SW480 (cell line): ENCODE data around the gene GDPD4.

Source experiments
- DNase-seq: peaks from one replicate; pipeline ENCODE4 v3.0.0-alpha.2; 2016; ENCODE audit warnings: low spot score

GDPD4 gene

DNA sequence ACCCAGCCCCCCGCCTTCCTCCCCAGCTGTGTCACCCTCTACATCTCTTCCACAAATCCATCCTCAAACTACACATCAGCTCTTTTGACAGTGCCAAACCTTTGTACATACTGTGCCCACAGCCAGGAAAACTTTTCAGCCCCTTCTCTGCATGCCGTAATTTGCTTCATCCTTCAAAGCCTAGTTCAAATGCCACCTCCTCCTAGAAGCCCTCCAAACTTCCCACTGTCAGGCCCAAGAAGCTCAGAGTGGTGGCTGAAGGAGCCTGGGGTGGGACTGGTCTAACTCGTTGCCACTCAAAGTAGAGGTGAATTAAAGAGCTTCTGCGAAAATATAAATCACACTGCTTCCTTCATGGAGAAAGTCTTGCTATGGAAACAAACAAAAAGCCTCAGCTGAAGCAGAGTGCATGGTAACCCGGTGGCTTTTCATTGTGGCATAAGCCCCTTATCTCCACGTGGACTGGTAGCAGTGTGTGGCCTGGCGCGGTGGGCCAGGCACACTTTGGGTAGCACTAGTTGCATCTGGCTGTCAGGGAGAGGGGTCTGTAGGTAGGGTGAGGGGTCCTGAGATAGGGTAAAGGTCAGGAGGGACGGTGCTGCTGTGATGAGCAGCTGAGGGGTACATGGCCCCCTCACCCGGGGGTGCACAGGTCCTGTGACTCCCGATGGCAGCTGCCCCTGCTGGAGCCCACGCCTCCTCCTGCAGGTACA is 96.6 kb downstream of the GDPD4 start:
- no peak for DNase-seq

DNA sequence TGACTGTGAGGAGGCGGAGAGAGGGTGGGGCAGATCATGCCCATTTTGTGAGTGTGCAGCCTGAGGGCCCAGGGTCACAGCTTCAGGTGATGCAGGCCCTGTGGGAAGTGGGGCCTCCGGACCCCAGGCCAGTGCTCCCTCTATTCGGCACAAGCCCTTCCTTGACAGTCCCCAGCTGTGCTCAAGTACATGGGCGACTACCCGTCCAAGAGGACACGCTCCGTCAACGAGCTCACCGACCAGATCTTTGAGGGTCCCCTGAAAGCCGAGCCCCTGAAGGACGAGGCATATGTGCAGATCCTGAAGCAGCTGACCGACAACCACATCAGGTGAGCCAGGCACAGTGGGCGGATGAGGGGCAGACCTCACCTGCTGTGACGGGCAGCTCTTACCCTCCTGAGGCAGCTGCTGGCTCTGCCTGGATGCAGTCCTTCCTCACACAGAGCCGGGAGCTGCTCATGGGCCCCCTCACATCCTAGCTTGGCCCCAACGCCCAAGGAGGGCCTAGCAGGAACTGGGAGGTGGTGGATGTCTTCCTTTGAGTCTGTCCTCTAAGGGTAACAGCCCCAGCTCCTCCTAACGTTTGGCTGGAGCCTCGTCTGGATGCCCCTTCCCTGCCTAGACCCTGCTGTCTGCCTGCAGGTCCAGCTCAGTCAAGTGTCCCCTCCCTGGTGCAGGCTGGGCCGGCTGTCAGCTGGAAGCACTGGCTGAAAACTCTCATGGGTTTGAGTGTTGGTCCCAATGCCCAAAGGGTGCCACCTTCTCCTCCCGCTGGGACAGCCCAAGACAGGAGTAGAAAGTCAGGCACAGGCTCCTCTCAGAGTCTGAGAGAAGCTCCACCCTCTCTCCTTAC is 97.4 kb downstream of the GDPD4 start:
- no peak for DNase-seq

- DNase-seq, result no peak
These were observed 98.3 kb downstream of the GDPD4 start for GRCh38 chr11:77202941-77203900.

DNA sequence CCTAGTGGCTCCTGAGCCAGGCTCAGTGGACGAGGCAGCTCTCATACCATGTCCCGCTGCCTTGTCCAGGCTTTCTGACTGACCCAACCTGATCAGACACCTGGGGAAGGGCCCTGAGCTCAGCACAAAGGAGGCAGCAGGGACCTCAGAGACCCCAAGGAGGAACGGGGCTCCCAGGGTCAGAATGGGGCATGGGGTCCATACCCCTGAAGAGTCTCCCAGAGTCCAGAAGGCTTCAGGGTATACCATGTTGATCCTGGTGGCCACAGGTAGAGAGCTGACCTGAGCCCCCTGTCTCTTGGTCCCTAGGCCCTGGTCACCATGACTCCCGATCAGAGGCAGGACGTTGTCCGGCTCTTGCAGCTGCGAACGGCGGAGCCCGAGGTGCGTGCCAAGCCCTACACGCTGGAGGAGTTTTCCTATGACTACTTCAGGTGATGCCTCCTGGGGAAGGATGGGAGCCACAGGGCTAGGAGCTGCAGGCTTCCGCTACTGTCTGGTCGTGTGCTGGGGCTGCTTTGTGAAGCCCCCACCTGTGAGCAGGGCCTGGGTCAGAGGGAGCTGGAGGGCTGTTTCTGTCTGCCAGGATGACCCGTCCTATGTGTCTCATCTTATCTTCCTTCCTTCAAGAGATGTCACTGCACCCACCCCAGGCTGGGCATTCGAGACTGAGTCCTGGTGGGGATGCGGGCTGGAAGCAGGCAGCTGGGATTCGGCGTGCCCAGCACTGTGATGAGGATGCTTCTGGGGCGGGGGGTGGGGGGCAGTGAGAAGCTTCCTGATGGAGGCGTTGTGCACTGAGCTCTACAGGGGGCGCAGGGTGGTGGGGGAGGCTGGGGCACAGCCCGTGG is 99.3 kb downstream of the GDPD4 start:
- no peak for DNase-seq

DNA sequence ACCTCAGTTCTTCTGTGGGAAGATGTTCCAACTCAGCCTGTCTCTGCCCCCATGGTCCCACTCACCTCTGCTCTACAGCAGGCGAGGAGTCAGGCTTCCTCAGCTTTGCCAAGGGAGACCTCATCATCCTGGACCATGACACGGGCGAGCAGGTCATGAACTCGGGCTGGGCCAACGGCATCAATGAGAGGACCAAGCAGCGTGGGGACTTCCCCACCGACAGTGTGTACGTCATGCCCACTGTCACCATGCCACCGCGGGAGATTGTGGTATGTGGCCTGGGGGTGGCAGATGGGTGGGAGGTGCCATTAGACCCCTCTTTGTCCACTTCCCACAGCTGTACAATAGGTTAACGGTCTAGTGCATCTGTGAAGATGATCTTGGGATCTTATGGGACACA is 100.1 kb downstream of the GDPD4 start:
- no peak for DNase-seq

- no peak for DNase-seq
These were observed 100.9 kb downstream of the GDPD4 start for GRCh38 chr11:77200351-77201268.

DNA sequence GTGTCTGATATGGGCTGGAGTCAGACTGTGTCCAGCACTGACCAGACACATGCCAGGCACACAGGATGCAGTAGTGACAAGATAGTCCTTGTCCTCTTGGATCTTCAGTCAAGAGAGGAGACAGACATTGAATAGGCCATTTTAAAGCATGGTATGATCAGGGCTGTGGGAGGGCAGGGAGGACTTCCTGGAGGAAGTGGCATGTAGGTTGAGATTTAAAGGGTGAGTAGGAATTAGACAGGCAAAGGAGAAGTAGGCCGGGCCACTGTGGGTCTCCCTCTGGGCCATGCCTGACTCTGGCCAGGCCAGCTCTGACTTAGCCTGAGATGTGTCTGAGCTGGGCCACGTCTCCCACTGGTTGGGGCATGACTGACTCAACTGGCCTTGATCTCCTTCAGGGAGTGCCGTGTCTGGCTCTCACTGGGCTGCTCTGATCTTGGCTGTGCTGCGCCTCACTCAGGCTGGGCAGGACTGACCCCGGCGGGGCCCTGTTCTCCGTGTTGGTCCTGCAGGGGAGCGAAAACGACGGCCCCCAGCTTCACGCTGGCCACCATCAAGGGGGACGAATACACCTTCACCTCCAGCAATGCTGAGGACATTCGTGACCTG is 102.2 kb downstream of the GDPD4 start:
- no peak for DNase-seq

- DNase-seq, result no peak
These were observed 103.0 kb downstream of the GDPD4 start for GRCh38 chr11:77198440-77198849.

DNA sequence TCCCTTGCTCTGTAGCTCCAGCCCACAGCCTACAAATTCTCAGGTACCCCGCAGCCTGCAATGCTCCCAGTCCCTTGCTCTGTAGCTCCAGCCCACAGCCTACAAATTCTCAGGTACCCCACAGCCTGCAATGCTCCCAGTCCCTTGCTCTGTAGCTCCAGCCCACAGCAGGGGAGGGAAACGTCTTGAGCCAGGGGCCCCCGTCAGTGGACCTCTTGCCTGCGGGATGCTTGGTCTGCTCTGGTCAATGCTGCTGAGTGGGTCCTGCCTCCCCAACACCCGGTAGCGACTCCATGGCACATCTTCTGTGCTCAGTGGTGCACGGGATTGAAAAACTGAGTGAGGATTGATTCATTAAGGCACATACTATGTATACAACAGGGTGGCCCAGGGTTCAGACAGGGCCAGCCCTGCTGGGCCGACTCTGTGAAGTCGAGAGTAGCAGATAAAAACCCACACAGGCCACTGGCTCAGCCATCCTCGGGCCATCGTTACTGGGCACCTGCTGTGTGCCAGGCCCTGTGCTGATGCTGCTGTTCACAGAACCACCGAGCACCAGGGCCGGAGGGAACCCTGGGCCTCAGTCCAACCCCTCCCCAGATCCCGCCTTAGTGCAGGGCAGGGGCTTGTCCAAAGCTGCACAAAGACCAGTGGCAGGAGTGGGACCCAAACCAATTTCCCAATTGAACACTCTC is 103.7 kb downstream of the GDPD4 start:
- DNase-seq, result no peak

GRCh38 chr11:77196961-77197360 is 104.5 kb downstream of the GDPD4 start:
- no peak for DNase-seq

GRCh38 chr11:77195071-77195755 is 106.3 kb downstream of the GDPD4 start:
- DNase-seq, result no peak

- DNase-seq, result no peak
These were observed 107.3 kb downstream of the GDPD4 start for GRCh38 chr11:77193911-77194830.

GRCh38 chr11:77193167-77193566 is 108.3 kb downstream of the GDPD4 start:
- no peak for DNase-seq

DNA sequence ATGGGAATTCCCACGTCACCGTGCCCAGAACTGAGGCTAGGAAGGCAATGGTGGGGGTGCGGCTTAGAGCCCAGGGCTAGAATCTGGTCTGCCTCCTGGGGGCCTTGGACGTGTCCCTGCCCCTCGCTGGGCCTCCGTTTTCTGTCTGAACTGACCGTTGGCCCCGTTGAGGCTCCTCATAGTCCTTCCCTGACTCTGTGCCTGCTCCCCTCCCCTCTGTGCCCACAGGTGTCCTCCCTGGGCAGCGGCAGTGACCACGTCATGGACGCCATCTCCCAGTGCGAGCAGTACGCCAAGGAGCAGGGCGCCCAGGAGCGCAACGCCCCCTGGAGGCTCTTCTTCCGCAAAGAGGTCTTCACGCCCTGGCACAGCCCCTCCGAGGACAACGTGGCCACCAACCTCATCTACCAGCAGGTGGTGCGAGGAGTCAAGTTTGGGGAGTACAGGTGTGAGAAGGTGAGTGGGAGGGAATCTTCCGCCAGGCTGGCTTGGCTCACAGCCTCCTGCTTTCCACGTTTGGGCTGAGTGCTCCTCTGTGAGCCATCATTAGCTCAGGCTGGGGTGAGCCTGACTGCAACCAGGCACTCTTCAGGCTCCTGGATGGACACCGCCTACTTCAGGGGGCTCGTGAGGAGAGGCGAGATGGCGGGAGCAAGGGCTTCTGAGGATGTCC is 109.5 kb downstream of the GDPD4 start:
- DNase-seq, result peak; percentile 92

DNA sequence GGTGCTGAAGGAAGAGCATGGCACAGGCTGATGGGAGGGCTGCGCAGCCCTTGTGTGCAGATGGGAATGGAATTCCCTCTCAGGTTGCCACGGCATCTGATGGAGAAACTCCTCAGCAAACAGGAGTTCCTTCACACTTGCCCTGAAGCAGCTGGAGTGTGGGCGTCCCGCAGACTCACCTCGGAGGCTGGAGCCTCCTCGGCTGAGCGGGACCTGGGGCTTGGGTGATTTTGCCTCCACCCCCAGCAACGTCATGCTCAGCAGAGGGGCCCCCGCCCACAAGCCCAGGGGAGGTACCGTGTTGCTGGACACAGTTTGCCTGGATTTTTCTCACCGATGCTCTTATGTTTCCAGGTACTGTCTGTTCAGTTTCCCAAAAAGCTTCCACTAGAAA is 110.1 kb downstream of the GDPD4 start:
- no peak for DNase-seq

DNA sequence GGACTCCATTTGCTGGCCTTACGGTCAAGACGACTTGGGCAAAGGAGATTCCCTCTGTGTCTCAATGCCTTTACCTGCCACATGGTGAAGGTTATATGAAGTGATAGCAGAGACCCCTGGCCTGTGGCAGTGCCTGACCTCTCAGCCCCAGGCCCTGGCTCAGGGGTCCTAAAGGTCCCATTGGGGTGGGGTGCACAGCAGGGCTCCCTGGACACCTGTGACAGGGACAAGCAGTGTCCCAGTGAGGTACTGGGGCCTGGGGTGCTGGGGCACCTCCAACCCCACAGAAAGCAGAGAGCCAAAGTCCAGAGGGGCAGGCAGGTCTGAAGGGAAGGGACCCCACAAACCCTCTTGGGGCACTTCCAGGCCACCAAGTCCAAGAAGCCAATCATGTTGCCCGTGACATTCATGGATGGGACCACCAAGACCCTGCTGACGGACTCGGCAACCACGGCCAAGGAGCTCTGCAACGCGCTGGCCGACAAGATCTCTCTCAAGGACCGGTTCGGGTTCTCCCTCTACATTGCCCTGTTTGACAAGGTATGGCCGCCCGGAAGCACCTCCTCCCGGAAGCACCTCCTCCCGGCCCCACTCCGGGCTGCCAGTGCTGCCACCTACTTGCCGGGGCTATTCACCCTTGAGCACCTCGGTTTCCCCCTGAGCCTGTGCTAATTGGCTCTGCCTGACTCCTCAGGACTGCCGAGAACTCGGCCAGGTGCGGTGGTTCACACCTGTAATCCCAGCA is 111.0 kb downstream of the GDPD4 start:
- no peak for DNase-seq
